Forelimb muscle (tissue), 1 donor: ENCODE measurements around the gene AGK. TPM values are rescaled to one million over a fixed set of nuclear protein-coding genes. Genes with fewer than 3 reads are reported as not detected.
"Not testable (repeated sequence)": the region's sequence is repeated elsewhere in the genome, so short reads cannot be mapped to it uniquely, and the experiment has no call there.

Source experiments
- DNase-seq: peaks from one replicate; pipeline ENCODE4 v3.0.0-alpha.2; 2013; ENCODE audit warnings: low read depth
- polyA plus RNA-seq: library from polyadenylated mRNA; unstranded; fragments of 120-200 nt; gene quantifications from one replicate; pipeline ENCODE4 v1.2.1, GENCODE V29; 2013; ENCODE audit not compliant: insufficient read length

The AGK gene
- polyA plus RNA-seq, 1 donor: 18.4 TPM

DNA sequence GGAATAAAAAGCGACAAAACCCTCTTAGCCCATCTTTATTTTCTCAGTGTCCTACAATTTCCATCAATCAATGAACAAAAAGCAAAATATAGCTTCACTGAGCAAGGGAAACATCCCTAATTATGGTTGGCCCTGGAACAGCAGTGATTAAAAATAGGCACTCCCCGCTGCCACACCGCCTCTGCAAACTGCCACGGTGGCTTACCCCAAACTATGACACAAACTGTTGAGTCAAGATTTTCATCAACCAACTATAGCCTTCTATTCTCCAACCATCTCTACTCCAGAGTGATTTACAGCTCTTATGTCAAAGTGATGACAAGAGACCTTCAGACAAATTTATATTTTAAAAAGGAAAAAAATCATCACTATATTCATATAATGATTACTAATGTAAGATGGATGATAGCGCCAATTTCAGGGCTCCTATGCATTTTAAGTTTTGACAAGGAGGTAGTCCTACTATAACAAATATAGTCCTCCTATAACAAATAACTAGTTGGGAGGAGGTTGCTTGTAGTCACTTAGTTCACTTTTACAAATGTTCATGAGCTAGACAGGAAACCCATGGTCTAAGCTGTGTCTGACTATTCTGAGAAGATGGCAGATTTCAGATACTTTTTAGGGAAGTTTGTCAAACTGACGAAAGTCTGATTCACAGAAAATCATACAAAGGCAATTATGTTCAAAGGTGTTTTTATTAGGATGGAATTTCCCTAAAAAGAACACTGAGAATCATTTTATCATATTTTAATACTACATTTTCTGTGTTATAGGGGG is 124.4 kb downstream of the AGK start:
- no peak for DNase-seq

DNA sequence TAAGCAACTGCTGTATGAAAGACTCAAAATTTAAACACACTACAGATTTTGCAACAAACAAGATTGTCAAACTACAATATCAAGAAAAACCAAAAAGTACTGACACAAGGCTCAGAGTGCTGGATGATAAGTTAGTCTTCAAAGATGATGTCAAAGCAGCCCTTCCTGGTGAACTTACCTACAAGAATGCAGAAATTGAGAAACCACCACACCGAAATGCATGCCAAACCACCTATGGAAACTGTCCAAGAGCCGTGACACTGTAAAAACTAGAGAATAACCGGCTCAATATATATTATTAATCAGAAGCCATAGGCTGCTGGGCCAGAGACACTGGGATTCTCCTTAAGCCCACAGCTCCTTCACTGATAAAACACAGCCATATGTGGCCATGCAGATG is 125.4 kb downstream of the AGK start:
- DNase-seq: no peak

DNA sequence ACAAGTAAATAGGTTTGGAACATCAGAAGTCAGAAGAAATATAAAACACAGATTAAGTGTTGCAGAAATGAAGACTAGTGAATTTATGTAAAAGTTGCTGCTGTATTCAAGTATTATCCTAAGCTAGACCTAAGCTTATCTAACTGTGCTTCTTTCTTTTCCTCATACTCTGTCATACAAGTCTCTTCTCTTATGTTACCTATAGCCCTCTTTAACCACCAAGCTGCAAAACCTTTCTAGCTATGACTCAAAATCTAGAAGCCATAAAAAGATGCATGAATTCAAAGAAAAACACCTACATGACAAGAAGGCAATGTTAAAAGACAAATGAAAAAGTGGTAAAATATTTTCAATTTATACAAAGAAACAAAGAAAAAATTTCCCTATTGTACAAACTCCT is 127.8 kb downstream of the AGK start:
- no peak for DNase-seq

GRCh38 chr7:141685285-141686023 is 134.2 kb downstream of the AGK start:
- no peak for DNase-seq

GRCh38 chr7:141686074-141686473 is 134.9 kb downstream of the AGK start:
- DNase-seq: no peak

DNA sequence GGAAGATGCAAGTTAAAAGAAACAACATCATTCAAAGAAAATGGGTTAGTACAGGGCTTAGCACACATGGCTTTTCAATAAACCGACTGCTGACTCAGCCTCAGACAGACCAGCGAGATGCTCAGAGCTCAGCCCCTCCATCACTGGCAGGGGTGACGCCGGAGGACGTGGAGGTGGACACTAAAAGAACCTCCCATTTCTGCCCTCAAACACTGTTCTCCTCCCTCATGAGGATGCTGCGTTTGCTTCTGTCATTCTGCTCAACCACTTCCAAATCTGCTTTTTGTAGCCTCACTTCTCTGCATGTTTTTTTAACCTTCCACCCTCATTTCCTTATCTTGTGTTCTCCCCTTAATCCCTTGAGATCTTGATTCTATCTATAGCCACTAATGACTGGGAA is 135.5 kb downstream of the AGK start:
- no peak for DNase-seq

GRCh38 chr7:141688043-141688442 is 136.8 kb downstream of the AGK start:
- DNase-seq: no peak

DNA sequence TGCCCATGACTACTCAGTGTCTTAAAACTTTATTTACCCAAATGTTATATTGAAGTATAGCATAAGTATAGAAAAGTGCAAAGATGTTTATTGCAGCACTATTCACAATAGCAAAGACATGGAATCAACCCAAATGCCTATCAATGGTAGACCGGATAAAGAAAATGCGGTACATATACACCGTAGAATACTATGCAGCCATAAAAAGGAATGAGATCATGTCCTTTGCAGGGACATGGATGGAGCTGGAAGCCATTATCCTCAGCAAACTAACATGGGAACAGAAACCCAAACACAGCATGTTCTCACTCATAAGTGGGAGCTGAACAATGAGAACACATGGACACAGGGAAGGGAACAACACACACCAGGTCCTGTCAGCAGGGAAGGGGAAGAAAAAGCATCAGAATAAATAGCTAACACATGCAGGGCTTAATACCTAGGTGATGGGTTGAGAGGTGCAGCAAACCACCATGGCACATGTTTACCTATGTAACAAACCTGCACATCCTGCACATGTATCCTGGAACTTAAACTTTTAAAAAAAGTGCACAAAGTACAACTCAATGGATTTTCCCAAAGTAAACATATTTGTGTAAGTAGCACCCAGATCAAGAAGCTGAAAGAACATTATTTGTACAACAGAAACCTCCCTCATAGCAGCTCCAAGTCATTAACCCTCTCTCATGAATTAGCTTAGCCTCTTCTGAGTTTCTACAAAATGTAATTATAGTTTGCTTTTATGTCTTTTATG is 138.0 kb downstream of the AGK start:
- DNase-seq: not testable (repeated sequence)

- DNase-seq: no peak
These were observed 140.3 kb downstream of the AGK start for GRCh38 chr7:141691540-141691939.

GRCh38 chr7:141691961-141692360 is 140.8 kb downstream of the AGK start:
- DNase-seq: no peak

GRCh38 chr7:141693082-141693481 is 141.9 kb downstream of the AGK start:
- no peak for DNase-seq

DNA sequence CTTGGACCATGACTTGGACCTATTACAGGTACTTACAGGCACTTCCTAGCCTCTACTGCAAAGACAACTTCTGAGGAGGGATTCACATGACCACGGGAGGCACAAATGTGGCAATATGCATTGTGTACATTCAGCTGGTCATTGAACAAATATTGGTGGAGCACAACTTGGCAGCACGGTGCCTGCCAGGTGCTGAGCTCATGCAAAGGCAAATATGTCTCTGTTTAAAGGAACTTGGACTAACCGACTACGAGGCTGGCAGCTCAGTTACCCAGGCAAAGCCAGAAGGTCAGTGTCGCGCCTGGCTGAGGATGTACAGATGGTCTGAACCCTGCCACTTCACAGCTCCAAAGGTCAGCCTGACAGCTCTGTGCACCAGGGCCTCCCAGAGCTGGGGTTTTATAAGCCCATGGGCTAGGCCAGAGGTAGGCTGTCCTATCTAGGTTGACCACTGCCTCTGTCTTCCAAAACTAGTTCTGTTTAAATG is 144.6 kb downstream of the AGK start:
- DNase-seq: no peak

GRCh38 chr7:141696348-141696747 is 145.1 kb downstream of the AGK start:
- no peak for DNase-seq

DNA sequence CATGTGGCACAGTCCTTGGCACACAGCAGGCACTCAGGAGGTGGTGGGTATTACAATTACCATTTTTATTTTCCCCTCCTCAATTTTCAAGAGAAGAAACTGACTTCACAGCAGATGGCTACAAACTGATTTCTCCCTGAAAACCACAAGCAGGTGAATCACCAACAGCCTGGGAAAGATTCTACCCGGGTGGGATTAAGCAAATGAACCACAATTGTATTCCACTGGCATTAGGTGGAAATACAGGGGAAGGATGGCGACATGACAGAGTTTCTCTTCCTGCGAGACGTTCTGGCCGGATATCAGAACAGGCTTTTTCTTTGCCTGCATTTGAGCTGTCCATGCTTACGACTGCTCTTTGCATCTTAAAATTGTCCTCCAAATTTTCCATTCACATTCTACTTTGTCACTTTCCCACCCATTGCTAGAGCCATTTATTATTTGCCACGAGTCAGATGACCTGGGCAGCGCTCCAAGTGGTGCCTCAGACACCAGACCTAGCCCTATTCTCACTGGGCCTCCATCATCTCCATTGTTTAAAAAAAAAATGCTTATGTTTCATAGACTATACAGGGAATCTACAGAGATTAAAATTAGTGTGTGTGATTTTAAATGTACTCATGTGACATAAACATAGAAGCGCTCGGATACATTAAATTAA is 146.1 kb downstream of the AGK start:
- DNase-seq: no peak

DNA sequence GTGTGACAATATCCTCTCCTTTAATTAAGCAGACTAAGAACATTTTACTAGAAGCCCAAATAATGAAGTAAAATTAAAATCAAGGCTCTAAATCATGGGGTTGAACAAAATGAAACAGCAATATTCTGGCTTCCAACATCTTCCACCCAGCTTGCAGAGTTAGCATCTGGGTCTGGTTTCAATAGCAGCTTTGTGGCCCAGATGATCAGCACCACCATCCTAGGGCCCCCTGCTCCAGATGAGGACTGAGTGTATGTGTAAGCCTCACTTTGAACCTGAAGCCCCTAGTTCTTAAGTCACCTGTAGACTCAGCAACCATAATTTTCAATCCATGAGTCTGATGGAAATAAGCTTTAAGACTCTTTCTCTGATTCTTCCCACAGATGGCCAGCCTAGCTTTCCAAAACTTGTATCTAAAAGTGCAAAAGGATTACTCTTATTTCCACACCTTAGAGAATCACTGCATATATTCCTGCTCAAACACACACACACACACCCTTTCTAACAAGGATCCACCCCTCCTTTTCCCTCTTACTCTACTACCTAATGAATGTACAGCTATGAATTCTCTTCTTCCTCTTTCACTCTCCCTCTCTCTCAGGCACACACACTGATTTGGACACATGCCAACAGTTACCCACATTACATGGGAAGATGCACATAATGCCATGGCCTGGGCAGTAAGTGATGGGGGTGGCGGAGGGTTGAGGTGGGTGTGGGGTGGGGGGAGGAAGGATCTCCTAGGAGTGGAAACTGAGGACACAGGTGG is 147.2 kb downstream of the AGK start:
- no peak for DNase-seq

DNA sequence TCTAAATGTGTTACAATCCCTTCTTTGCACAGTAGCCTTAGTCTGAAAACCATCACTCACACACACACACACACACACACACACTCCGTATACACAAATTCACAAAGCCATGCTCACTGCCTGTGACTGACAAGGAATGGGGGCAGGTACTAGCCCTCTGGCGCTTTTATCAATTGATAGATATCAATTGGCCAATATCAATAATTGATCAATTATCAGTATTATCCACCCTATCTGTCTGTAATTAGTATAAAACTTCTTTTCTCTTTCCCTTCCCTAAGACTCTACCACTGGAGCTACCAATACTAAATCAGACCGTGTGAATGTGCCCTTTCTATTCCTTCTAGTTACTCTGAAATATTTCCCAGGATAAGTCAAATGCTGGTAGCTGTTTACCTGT is 148.7 kb downstream of the AGK start:
- no peak for DNase-seq

- no peak for DNase-seq
These were observed 149.2 kb downstream of the AGK start for GRCh38 chr7:141700296-141700847.

GRCh38 chr7:141700848-141701371 is 149.7 kb downstream of the AGK start:
- DNase-seq: no peak

DNA sequence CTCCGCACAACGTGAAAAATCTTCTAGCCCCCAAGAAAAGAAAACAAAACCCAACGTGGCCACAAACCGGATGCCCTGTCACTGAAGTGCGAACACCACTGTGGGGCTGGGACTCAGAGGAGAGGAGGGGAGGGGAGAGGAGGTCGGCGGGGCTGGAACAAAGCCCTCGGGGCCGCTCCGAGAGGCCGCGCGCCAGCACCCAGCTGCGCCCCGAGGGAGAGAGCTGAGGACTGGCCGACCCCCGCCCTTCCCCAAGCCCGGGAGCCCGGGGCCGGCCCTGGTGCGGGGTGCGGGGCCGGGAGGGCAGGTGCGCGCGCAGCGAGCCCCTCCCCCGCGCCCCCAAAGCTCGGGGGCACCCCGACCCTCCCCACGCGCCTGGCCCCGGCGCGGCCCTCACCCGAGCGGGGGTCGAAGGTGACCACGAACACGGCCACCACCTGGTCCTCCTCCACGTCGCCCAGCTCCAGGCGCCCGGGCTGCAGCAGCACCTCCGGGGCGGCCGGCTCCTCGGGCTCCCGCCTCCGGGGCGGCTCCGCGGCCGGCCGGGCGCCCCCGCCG is 150.4 kb downstream of the AGK start:
- DNase-seq: no peak

DNA sequence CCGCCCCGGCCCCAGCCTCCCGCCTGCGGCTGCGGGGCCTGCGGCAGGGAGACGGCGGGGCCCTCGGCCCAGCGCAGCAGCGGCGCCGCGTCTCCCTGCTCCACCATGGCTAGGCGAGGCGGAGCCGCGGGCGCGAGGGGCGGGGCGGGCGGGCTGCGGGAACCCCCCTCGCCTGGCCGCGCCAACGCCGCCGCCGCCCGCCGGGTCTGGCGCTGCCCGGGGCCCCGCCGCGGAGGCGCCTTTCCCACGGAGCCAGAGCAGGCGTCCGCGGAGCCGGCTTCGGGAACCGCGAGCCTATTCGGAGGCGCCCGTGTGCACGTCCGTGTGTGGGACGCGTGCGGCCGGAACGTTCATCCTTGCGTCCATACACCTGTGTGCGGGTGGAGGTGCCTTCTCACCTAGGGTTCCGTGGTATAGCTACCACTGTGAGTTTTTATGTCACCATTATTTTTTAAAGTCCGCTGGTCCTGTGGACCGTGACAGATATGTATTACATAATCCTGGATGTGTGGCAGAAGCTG is 150.9 kb downstream of the AGK start, which contains the start of gene DENND11:
TSS of gene DENND11 (minus strand) at position 120 of the 521 bp plus-strand sequence. CDS start at position 107, 13 bp downstream.
- DNase-seq: no peak
